ENCODE data around the gene ARID1B.
A peak's percentile ranks its signal among the peaks of the same experiment; 100 is the strongest.
"Not testable (repeated sequence)": the region's sequence is repeated elsewhere in the genome, so short reads cannot be mapped to it uniquely, and the experiment has no call there.

Gene ARID1B

DNA sequence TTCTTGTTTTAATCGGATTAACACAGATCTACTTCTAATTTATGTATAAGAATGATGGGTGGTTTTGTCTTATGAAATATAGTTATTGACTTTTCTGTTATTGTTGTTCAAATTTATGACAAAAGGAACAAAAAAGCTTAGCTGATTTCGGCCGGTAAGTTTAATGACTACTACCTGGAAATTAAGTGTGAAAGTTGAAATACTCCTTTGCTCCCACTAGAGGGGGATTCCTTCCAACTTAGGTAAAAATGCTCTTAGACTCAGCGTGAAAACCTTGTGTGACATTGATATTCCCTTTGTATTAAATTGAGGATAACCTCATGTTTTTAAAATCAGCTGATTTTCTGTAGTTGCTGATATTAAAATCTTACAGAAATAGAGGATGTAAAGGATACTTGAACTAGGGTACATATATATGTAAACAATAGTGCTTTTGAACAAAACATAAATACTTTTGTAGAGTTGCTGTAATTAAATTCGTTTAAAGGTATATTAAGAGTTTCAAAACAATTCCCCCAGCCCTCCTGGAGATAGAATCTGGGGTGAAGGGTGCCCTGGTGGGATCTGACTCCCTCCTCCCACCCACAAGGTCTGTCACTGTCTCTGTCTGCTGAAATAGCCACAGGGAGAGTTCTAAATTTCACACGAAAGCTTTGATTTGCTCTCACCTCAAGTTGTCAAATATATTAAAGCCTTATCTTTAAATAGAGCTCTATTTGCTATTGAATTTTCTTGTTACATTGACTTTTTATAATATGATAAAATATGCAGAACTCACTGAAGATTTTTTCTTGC lies 257.5 kb downstream of the ARID1B start:
- TF ChIP-seq, protein P1, sequence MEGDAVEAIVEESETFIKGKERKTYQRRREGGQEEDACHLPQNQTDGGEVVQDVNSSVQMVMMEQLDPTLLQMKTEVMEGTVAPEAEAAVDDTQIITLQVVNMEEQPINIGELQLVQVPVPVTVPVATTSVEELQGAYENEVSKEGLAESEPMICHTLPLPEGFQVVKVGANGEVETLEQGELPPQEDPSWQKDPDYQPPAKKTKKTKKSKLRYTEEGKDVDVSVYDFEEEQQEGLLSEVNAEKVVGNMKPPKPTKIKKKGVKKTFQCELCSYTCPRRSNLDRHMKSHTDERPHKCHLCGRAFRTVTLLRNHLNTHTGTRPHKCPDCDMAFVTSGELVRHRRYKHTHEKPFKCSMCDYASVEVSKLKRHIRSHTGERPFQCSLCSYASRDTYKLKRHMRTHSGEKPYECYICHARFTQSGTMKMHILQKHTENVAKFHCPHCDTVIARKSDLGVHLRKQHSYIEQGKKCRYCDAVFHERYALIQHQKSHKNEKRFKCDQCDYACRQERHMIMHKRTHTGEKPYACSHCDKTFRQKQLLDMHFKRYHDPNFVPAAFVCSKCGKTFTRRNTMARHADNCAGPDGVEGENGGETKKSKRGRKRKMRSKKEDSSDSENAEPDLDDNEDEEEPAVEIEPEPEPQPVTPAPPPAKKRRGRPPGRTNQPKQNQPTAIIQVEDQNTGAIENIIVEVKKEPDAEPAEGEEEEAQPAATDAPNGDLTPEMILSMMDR (conservative IDR thresholded peaks at IDR 0.05), result peak; percentile 73
- TF ChIP-seq ZFX (IDR thresholded peaks at IDR 0.05), result no peak
- H3K27ac ChIP-seq, result no peak overlapping the region

GRCh38 chr6:157035546-157035945 lies 258.4 kb downstream of the ARID1B start:
- TF ChIP-seq, protein P1 (conservative IDR thresholded peaks at IDR 0.05), result no peak
- no peak for TF ChIP-seq ZFX (IDR thresholded peaks at IDR 0.05)
- no peak overlapping the region for H3K27ac ChIP-seq

DNA sequence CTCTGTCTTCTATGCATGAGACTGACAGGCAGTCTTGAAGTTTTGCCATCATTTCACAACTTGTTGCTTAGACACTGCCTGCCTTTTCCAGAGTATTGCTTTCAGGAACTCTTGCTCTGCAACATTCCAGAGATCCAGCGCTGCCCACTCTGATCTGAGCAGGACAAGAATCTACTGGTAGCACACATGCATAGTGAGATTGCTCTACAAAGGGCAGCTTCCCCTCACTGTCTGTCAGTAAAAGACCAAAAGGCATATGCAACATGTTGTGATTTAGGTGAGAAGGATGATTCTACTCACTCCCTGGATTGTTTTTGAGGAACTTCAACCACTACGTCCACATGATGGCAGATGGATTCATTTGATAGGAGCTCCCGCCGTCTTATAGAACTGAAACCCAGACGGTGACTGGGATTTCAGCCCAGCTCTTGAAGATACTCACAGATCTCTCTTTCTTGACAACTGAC lies 259.1 kb downstream of the ARID1B start:
- H3K27ac ChIP-seq, result no peak overlapping the region
- no peak for TF ChIP-seq ZFX (IDR thresholded peaks at IDR 0.05)
- TF ChIP-seq, protein P1 (conservative IDR thresholded peaks at IDR 0.05), result no peak

DNA sequence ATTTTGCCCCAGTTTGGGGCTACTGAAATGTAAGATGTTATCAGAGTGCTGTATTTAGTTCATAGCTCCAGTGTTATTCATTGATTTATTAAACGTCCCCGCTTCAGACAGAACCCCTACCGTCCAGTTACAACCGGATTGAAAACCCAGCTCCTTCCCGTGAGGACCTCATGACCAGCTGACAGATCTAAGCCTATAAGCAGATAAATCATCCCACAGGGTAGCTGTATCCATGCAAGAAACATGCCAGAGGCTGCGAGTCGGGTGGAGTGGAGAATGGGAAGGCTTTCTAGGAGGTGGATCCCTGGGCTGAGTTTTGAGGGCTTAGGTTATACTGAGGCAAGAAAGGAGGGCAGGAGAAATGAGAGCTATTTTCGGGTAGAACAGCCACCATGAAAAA lies 260.0 kb downstream of the ARID1B start:
- TF ChIP-seq ZFX (IDR thresholded peaks at IDR 0.05), result no peak
- TF ChIP-seq, protein P1 (conservative IDR thresholded peaks at IDR 0.05), result no peak
- H3K27ac ChIP-seq, result no peak overlapping the region

DNA sequence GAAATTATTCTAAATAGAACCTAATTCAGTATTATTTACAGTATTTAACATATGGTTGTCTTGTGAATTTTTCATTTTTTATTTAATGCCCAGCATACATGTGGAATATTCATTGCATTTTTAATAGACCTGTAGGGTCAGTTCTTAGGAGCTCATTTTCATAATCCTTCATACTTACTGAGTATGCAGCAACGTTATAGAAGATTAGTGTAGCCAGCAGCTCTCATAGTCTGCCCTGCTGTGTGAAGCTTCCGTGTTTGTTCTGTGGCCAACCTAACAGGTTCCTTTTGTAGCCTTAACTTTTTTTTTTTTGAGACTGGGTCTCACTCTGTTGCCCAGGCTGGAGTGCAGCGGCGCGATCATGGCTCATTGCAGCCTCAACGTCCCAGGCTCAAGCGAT lies 261.4 kb downstream of the ARID1B start:
- TF ChIP-seq, protein P1 (conservative IDR thresholded peaks at IDR 0.05), result no peak
- no peak for TF ChIP-seq ZFX (IDR thresholded peaks at IDR 0.05)
- no peak overlapping the region for H3K27ac ChIP-seq

- H3K27ac ChIP-seq, result not testable (repeated sequence)
These were observed 262.5 kb downstream of the ARID1B start for GRCh38 chr6:157039639-157040038.

DNA sequence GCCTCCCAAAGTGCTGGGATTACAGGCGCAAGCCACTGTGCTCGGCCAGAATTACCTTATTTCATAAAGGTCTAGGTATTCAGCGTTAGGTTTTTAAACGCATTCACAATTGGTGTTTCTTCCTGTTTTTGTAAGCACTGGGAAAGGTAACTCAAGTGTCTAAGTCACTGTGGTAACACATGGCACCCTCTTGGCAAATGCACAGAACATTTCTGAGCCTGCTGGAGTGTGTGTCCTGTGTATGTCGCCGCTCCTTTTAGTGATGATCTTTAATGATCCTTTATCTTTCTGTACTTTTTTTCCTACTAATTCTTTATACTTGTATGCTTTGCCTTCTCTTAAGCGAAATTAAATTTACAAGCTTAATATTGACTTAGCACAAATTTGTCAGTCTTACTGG lies 263.0 kb downstream of the ARID1B start:
- TF ChIP-seq ZFX (IDR thresholded peaks at IDR 0.05), result no peak
- TF ChIP-seq, protein P1 (conservative IDR thresholded peaks at IDR 0.05), result no peak
- no peak overlapping the region for H3K27ac ChIP-seq
